ENCODE measurements around the gene PCYT1B. TPM values are rescaled to one million over a fixed set of nuclear protein-coding genes. Genes with fewer than 3 reads are reported as not detected.

Gene PCYT1B
- total RNA-seq, 1 donor from 2014 or later = 2.0 TPM

DNA sequence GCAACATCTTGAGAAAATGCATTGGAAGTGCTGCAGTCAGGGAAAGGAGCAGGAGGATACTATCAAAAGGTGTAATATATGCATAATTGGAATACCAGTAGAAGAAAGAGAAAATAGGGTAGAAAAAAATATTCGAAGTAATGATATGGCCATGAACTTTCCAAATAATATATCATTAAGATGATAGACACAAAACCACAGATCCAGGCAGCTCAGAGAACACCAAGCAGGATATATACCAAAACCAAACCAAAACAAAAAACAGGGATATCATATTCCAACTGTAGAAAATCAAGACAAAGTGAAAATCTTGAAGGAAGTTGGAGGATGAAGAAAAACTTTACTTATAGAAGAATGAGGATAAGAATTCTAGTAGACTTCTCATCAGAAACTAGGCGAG lies 36.9 kb upstream of the PCYT1B start:
- no peaks in the 10 kb centered on the region for H3K36me3 ChIP-seq (ENCODE audit: control insufficient read depth, insufficient read depth, low read length)
- DNase-seq (ENCODE audit: low read depth) = no peak
- no peak overlapping the region for H3K4me3 ChIP-seq (ENCODE audit: low read depth, low read length)
- TF ChIP-seq CTCF (IDR thresholded peaks at IDR 0.05; ENCODE audit: insufficient read depth, low read length, poor library complexity, severe bottlenecking) = no peak
- no peaks in the 10 kb centered on the region for H3K27me3 ChIP-seq (ENCODE audit: control insufficient read depth, insufficient read depth, low read length)

GRCh38 chrX:24682739-24683432 lies 35.7 kb upstream of the PCYT1B start:
- DNase-seq (ENCODE audit: low read depth) = no peak
- Histone ChIP-seq H3K4me3 (ENCODE audit: low read depth, low read length) (no peak overlapping the region), H3K27me3 (ENCODE audit: control insufficient read depth, insufficient read depth, low read length) (no peaks in the 10 kb centered on the region), H3K36me3 (ENCODE audit: control insufficient read depth, insufficient read depth, low read length) (no peaks in the 10 kb centered on the region)
- no peak for TF ChIP-seq CTCF (IDR thresholded peaks at IDR 0.05; ENCODE audit: insufficient read depth, low read length, poor library complexity, severe bottlenecking)

DNA sequence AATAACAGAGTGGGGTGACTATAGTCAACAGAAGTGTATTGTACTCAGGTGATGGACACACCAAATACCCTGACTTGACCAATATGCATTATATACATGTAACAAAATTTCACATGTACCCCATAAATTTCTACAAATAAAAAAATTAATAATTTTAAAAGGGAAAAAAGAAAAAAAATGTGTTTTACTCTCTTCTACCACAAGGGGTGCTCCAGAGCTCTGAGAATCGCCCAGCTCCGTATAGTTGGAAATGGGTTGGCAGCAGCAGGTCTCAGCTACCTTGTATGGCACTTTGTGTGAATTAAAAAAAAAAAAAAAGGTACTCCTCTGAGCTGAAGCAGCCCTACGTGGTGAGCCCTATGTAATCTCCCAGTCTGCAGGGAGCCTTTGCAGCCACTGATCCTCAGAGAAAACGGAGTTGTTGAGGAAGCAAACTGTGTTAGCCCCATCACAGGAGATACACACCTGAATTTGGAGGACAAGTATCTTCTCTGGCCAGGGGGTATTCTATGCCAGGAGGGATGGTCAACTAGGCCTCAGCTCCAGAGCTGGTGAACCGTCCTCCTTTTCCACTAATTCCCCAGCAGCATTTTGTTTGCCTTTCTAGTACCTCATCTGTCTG lies 29.4 kb upstream of the PCYT1B start:
- peak; percentile 60 for TF ChIP-seq CTCF (IDR thresholded peaks at IDR 0.05; ENCODE audit: insufficient read depth, low read length, poor library complexity, severe bottlenecking)
- DNase-seq (ENCODE audit: low read depth) = no peak
- Histone ChIP-seq H3K27me3 (ENCODE audit: control insufficient read depth, insufficient read depth, low read length) (no peaks in the 10 kb centered on the region), H3K36me3 (ENCODE audit: control insufficient read depth, insufficient read depth, low read length) (no peaks in the 10 kb centered on the region), H3K4me3 (ENCODE audit: low read depth, low read length) (no peak overlapping the region)

- no peak overlapping the region for H3K4me3 ChIP-seq (ENCODE audit: low read depth, low read length)
- H3K36me3 ChIP-seq (ENCODE audit: control insufficient read depth, insufficient read depth, low read length) = no peaks in the 10 kb centered on the region
- no peaks in the 10 kb centered on the region for H3K27me3 ChIP-seq (ENCODE audit: control insufficient read depth, insufficient read depth, low read length)
- no peak for TF ChIP-seq CTCF (IDR thresholded peaks at IDR 0.05; ENCODE audit: insufficient read depth, low read length, poor library complexity, severe bottlenecking)
- DNase-seq (ENCODE audit: low read depth) = no peak
These were observed 26.3 kb upstream of the PCYT1B start for GRCh38 chrX:24673424-24673823.

- TF ChIP-seq CTCF (IDR thresholded peaks at IDR 0.05; ENCODE audit: insufficient read depth, low read length, poor library complexity, severe bottlenecking) = no peak
- H3K27me3 ChIP-seq (ENCODE audit: control insufficient read depth, insufficient read depth, low read length) = no peaks in the 10 kb centered on the region
- no peak for DNase-seq (ENCODE audit: low read depth)
- no peak overlapping the region for H3K4me3 ChIP-seq (ENCODE audit: low read depth, low read length)
- H3K36me3 ChIP-seq (ENCODE audit: control insufficient read depth, insufficient read depth, low read length) = no peaks in the 10 kb centered on the region
These were observed 25.6 kb upstream of the PCYT1B start for GRCh38 chrX:24672701-24673190.
